ENCODE measurements around the gene RACGAP1. TPM values are rescaled to one million over a fixed set of nuclear protein-coding genes. Genes with fewer than 3 reads are reported as not detected.

RACGAP1 gene
- total RNA-seq, 1 donor from 2014 or later, result 71.2 TPM

DNA sequence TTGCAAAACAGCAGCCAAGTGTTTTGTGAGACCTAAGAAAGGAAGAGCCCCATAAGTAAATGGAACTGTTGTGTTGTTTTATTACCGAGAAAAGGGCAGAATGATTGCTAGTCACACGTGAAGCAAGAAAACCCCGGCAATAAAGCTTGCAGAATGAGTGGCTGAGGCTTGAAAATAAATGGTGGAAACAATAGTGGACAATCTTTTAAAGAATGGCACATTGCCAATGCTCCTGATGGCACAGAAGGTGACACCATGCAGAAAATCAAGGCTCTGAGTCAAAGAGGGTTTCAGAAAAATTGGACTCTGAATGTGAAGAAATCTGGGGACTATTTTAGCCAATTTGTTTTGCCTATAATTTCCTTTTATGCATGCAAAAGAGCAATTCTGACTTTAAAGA lies 78.8 kb downstream of the RACGAP1 start:
- no peak overlapping the region for H3K27ac Mint-ChIP-seq

DNA sequence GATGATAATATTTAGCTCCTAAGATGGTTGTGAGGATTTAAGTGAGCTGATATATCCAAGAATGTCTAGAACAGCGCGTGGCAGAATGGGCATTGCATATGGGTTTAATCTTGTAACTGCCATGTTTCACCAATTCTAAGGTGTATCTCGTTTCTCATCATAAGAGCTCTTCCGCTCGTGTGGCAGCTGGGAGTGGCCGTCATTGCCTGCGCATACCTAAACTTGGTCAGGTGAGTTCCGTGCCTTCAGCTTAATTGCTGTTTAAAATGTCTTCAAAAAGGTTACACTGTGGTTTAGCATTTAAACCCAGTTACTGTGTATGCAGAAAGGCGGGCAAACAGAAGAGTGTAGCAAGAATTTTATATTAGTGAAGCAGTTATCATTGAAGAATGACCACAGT lies 79.2 kb downstream of the RACGAP1 start:
- H3K27me3 Mint-ChIP-seq (ENCODE audit: insufficient read depth), result peaks cover 2% of the 10 kb centered on the region
- no peak for DNase-seq (ENCODE audit: low spot score)
- intact Hi-C loops (cut with micrococcal nuclease), result no loop called here
- H3K9me3 Mint-ChIP-seq, result no peaks in the 10 kb centered on the region
- peaks cover 28% of the 10 kb centered on the region for H3K4me1 Mint-ChIP-seq (ENCODE audit: low read depth)
- peak overlapping the region; percentile 59 for H3K27ac Mint-ChIP-seq
- H3K36me3 Mint-ChIP-seq (ENCODE audit: low read depth), result no peaks in the 10 kb centered on the region
- H3K4me3 Mint-ChIP-seq, result no peak overlapping the region

More for the DNA sequence above, 78.8 kb downstream of the RACGAP1 start:
- DNase-seq (ENCODE audit: low spot score), result no peak
- Mint-ChIP-seq H3K9me3 (no peaks in the 10 kb centered on the region), H3K4me1 (ENCODE audit: low read depth) (peaks cover 28% of the 10 kb centered on the region), H3K27me3 (ENCODE audit: insufficient read depth) (peaks cover 2% of the 10 kb centered on the region), H3K4me3 (no peak overlapping the region), H3K36me3 (ENCODE audit: low read depth) (no peaks in the 10 kb centered on the region)
- intact Hi-C loops (cut with micrococcal nuclease), result no loop called here

DNA sequence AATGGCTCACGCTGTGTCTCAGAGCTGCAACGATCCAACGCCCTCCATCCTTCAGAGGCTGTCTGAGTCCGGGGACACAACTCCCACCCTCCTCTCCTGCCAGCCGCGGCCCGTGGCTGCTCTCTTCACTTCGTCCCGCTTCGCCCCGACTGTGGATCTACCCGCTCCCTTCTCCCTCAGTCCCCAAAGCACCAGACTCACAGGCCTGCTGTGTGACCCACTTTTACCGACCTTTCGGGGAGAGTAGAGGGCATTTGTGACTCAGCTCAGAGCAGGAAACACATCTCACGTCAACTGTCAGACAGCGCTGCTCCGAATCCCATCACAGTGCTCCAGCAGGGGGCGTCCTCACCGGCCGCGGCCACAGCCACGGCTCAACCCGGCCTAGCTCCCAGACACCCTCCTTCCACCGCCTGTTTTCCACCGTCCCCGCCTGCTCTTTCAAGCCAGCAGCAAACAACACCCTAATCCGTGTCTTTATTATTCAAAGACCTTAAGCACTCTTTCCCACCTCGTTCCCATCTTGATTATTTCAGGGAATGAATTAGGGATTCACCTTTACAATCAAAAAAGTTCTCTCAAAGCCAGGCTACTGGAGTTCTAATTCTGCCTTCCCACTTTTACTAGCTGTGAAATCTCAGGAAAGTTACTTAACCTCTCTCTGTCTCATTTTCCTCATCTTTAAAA lies 79.8 kb downstream of the RACGAP1 start:
- intact Hi-C loops (cut with micrococcal nuclease), result loop anchor here (1.0 kb wide), 2 partner anchors 22 to 78 kb away; no protein-coding TSS in a partner anchor
- Mint-ChIP-seq H3K9me3 (no peaks in the 10 kb centered on the region), H3K4me3 (peak overlapping the region; percentile 77), H3K27me3 (ENCODE audit: insufficient read depth) (peaks cover 2% of the 10 kb centered on the region), H3K27ac (peak overlapping the region; percentile 92), H3K36me3 (ENCODE audit: low read depth) (no peaks in the 10 kb centered on the region), H3K4me1 (ENCODE audit: low read depth) (peaks cover 28% of the 10 kb centered on the region)
- DNase-seq (ENCODE audit: low spot score), result peak; percentile 74

GRCh38 chr12:49944718-49945117 lies 80.6 kb downstream of the RACGAP1 start:
- DNase-seq (ENCODE audit: low spot score), result no peak
- intact Hi-C loops (cut with micrococcal nuclease), result loop anchor here (1.0 kb wide), 2 partner anchors 23 to 77 kb away; no protein-coding TSS in a partner anchor
- no peaks in the 10 kb centered on the region for H3K36me3 Mint-ChIP-seq (ENCODE audit: low read depth)
- no peaks in the 10 kb centered on the region for H3K9me3 Mint-ChIP-seq
- H3K27me3 Mint-ChIP-seq (ENCODE audit: insufficient read depth), result peaks cover 2% of the 10 kb centered on the region
- H3K4me3 Mint-ChIP-seq, result no peak overlapping the region
- no peak overlapping the region for H3K27ac Mint-ChIP-seq
- peaks cover 28% of the 10 kb centered on the region for H3K4me1 Mint-ChIP-seq (ENCODE audit: low read depth)

GRCh38 chr12:49944046-49944445 lies 81.2 kb downstream of the RACGAP1 start:
- intact Hi-C loops (cut with micrococcal nuclease), result no loop called here
- H3K27me3 Mint-ChIP-seq (ENCODE audit: insufficient read depth), result peaks cover 3% of the 10 kb centered on the region
- DNase-seq (ENCODE audit: low spot score), result no peak
- no peaks in the 10 kb centered on the region for H3K36me3 Mint-ChIP-seq (ENCODE audit: low read depth)
- no peak overlapping the region for H3K27ac Mint-ChIP-seq
- no peaks in the 10 kb centered on the region for H3K9me3 Mint-ChIP-seq
- H3K4me3 Mint-ChIP-seq, result no peak overlapping the region
- H3K4me1 Mint-ChIP-seq (ENCODE audit: low read depth), result peaks cover 28% of the 10 kb centered on the region

DNA sequence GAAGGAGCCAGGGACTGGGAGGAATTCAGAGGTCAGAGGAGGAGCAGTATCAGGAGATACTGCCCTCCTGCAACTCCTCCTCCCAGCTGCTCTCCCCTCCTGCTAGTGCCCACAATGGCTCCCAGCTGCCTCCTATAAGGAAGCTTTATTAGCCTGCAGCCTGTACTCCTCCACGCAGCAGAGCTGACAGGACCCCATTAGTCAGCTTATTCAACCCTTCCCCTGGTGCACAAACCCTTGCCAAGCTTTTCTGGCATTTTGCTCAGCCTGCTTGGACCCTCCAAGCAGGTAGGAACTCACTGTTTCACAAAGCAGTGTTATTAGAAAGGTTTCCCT lies 81.7 kb downstream of the RACGAP1 start:
- peaks cover 5% of the 10 kb centered on the region for H3K27me3 Mint-ChIP-seq (ENCODE audit: insufficient read depth)
- DNase-seq (ENCODE audit: low spot score), result no peak
- H3K27ac Mint-ChIP-seq, result no peak overlapping the region
- intact Hi-C loops (cut with micrococcal nuclease), result no loop called here
- H3K9me3 Mint-ChIP-seq, result no peaks in the 10 kb centered on the region
- H3K4me1 Mint-ChIP-seq (ENCODE audit: low read depth), result peaks cover 28% of the 10 kb centered on the region
- H3K4me3 Mint-ChIP-seq, result no peak overlapping the region
- H3K36me3 Mint-ChIP-seq (ENCODE audit: low read depth), result no peaks in the 10 kb centered on the region

DNA sequence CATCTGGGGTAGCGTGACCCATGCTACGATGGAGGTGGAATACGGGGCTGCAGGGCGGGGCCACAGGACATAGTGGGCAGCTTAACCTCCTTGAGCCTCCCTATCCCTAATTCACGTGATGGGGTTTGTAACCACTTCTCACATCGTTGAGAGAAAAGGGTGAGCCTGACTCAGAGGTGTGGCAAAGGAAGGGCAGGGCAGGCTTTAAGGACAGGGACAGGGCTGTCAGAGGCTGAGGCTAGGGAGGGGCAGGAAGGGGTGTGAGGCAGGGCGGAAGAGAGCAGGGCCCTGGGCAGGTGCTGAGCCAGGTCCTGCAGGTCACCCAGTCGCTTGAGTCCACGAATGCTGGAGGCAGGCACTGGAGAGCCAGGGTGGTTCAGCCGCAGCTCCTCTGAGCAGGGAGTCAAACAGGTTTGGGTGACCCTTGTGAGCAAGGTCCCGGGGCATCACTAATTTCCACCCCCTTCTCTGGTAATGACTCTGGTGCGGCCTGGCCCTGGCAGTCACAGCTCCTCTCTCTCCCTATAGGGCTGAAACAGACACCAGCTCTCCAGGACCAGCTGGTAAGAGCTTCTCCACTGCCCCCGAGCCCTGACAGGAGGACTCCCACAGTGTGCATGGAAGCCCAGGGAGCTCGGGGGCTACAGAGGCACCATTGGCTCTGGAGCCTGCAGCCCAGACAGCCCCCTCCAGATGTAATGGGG lies 82.2 kb downstream of the RACGAP1 start:
- DNase-seq (ENCODE audit: low spot score), result no peak
- Mint-ChIP-seq H3K9me3 (no peaks in the 10 kb centered on the region), H3K4me3 (no peak overlapping the region), H3K27ac (no peak overlapping the region), H3K27me3 (ENCODE audit: insufficient read depth) (peaks cover 5% of the 10 kb centered on the region), H3K36me3 (ENCODE audit: low read depth) (no peaks in the 10 kb centered on the region), H3K4me1 (ENCODE audit: low read depth) (peaks cover 28% of the 10 kb centered on the region)
- intact Hi-C loops (cut with micrococcal nuclease), result no loop called here

GRCh38 chr12:49942512-49942893 lies 82.8 kb downstream of the RACGAP1 start:
- Mint-ChIP-seq H3K36me3 (ENCODE audit: low read depth) (no peaks in the 10 kb centered on the region), H3K4me3 (no peak overlapping the region), H3K4me1 (ENCODE audit: low read depth) (peaks cover 28% of the 10 kb centered on the region), H3K27me3 (ENCODE audit: insufficient read depth) (peaks cover 6% of the 10 kb centered on the region), H3K9me3 (no peaks in the 10 kb centered on the region), H3K27ac (no peak overlapping the region)
- intact Hi-C loops (cut with micrococcal nuclease), result no loop called here
- DNase-seq (ENCODE audit: low spot score), result no peak

GRCh38 chr12:49941556-49942511 lies 83.5 kb downstream of the RACGAP1 start:
- no peaks in the 10 kb centered on the region for H3K9me3 Mint-ChIP-seq
- H3K27ac Mint-ChIP-seq, result no peak overlapping the region
- intact Hi-C loops (cut with micrococcal nuclease), result no loop called here
- H3K4me3 Mint-ChIP-seq, result no peak overlapping the region
- DNase-seq (ENCODE audit: low spot score), result no peak
- H3K36me3 Mint-ChIP-seq (ENCODE audit: low read depth), result no peaks in the 10 kb centered on the region
- H3K27me3 Mint-ChIP-seq (ENCODE audit: insufficient read depth), result peaks cover 8% of the 10 kb centered on the region
- H3K4me1 Mint-ChIP-seq (ENCODE audit: low read depth), result peaks cover 28% of the 10 kb centered on the region

DNA sequence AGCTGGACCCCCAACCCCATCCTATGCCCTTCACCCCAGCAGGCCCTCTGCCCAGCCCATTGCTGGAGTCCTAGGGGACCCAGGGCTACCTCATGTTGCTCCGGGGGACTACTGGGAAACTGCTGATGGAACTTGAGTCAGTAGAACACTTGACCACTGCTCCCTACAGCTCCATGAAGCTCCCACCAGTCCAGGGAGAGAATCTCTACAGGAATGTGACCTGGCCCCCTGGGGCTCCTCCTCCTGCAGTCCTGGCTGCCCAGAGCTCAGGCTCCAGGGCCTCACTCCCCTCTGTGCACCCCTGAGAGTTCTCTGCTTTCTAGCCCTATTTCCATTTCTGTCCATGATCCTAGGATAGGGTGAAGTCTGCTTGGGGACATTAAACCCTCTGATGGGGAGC lies 85.6 kb downstream of the RACGAP1 start:
- Mint-ChIP-seq H3K27ac (no peak overlapping the region), H3K9me3 (no peaks in the 10 kb centered on the region), H3K4me3 (no peak overlapping the region), H3K27me3 (ENCODE audit: insufficient read depth) (peaks cover 10% of the 10 kb centered on the region), H3K4me1 (ENCODE audit: low read depth) (peaks cover 11% of the 10 kb centered on the region), H3K36me3 (ENCODE audit: low read depth) (no peaks in the 10 kb centered on the region)
- intact Hi-C loops (cut with micrococcal nuclease), result no loop called here
- DNase-seq (ENCODE audit: low spot score), result no peak

GRCh38 chr12:49939307-49939706 lies 86.0 kb downstream of the RACGAP1 start:
- H3K27me3 Mint-ChIP-seq (ENCODE audit: insufficient read depth), result peaks cover 10% of the 10 kb centered on the region
- H3K9me3 Mint-ChIP-seq, result no peaks in the 10 kb centered on the region
- no peak overlapping the region for H3K4me3 Mint-ChIP-seq
- no peak overlapping the region for H3K27ac Mint-ChIP-seq
- peaks cover 7% of the 10 kb centered on the region for H3K4me1 Mint-ChIP-seq (ENCODE audit: low read depth)
- no peak for DNase-seq (ENCODE audit: low spot score)
- intact Hi-C loops (cut with micrococcal nuclease), result no loop called here
- no peaks in the 10 kb centered on the region for H3K36me3 Mint-ChIP-seq (ENCODE audit: low read depth)
